ENCODE measurements around the gene ARID3C.

DNA sequence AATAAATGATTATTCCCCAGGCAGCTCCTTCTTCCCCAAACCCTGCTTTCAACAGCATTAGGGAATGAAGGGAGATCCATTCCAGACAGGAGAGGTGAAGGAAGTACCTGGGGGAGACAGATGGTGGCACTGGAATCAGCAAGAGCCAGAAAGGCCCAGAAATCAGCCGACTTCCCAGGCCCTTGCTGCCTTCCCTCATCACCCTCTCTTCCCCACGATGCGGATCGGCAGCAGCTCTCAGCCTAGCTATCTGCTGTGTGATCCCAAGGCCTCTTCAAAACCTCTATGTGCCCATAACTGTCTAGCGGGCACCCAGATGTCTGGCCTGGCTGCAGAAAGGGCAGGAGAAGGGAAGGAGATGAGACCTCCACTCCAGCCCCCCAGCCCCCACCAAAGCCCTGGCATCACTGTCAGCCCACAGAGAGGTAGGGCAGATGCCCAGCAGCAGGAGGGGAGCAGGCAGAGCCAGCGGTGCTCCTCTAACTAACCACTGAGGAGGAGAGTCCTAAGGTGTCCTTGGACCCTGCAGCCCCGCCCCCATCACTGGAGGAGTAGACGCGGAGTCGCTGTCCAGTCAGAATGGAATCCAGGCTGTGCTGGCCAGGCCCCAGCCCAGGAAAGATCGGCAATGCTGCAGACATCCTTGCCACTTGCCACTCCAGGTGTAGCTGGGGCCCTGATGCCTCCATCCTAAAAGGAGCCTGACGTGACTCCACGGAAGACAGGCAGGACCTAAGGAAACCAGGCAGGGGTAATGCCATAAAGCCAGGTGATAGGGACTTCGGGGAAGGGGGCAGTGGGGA lies 52.1 kb downstream of the ARID3C start:
- TF ChIP-seq POLR2A (IDR thresholded peaks at IDR 0.05) = no peak
- TF ChIP-seq, protein P1, sequence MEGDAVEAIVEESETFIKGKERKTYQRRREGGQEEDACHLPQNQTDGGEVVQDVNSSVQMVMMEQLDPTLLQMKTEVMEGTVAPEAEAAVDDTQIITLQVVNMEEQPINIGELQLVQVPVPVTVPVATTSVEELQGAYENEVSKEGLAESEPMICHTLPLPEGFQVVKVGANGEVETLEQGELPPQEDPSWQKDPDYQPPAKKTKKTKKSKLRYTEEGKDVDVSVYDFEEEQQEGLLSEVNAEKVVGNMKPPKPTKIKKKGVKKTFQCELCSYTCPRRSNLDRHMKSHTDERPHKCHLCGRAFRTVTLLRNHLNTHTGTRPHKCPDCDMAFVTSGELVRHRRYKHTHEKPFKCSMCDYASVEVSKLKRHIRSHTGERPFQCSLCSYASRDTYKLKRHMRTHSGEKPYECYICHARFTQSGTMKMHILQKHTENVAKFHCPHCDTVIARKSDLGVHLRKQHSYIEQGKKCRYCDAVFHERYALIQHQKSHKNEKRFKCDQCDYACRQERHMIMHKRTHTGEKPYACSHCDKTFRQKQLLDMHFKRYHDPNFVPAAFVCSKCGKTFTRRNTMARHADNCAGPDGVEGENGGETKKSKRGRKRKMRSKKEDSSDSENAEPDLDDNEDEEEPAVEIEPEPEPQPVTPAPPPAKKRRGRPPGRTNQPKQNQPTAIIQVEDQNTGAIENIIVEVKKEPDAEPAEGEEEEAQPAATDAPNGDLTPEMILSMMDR (IDR thresholded peaks at IDR 0.05) = no peak
- no peak for TF ChIP-seq POLR2AphosphoS5 (IDR thresholded peaks at IDR 0.05)
